Mesendoderm (in vitro differentiated cells): ENCODE results near the gene APBB2.

ENCODE experiments used
- DNase-seq: peaks from one replicate; pipeline ENCODE4 v3.0.0; 2013
- H2AK5ac ChIP-seq: 2 replicates; pipeline ENCODE4 v1.6.1; 2013; ENCODE audit warnings: low read length, inconsistent platforms
- H2BK120ac ChIP-seq: 2 replicates; pipeline ENCODE4 v1.6.1; 2013; ENCODE audit warnings: low read depth, mild to moderate bottlenecking, low read length, moderate library complexity, mixed read lengths
- H2BK15ac ChIP-seq: replicated peaks from 2 replicates; pipeline ENCODE4 v1.6.1; 2013; ENCODE audit warnings: low read depth, mild to moderate bottlenecking, moderate library complexity
- H2BK5ac ChIP-seq: 2 replicates; pipeline ENCODE4 v1.6.1; 2013; ENCODE audit warnings: low read length, inconsistent platforms
- H3K18ac ChIP-seq: 2 replicates; pipeline ENCODE4 v1.6.1; 2013; ENCODE audit warnings: mild to moderate bottlenecking, low read length, mixed read lengths
- H3K23ac ChIP-seq: one replicate; pipeline ENCODE4 v1.6.1; 2013; ENCODE audit warnings: low read length
- H3K27ac ChIP-seq: 2 replicates; pipeline ENCODE4 v1.5.1; 2013; ENCODE audit warnings: low read depth, mild to moderate bottlenecking, inconsistent platforms, low read length, moderate library complexity
- H3K27me3 ChIP-seq: 2 replicates; pipeline ENCODE4 v1.6.1; 2013; ENCODE audit warnings: low read length, control low read depth, mild to moderate bottlenecking, inconsistent platforms; ENCODE audit not compliant: insufficient read depth, poor library complexity
- H3K36me3 ChIP-seq: 2 replicates; pipeline ENCODE4 v1.6.1; 2013; ENCODE audit warnings: low read length, inconsistent platforms; ENCODE audit not compliant: control insufficient read depth, insufficient read depth
- H3K4ac ChIP-seq: one replicate; pipeline ENCODE4 v1.6.1; 2013; ENCODE audit warnings: low read depth, mild to moderate bottlenecking, low read length, moderate library complexity
- H3K4me1 ChIP-seq: 2 replicates; pipeline ENCODE4 v1.6.1; 2013; ENCODE audit warnings: low read depth, low read length, inconsistent platforms; ENCODE audit not compliant: control insufficient read depth
- H3K4me2 ChIP-seq: 2 replicates; pipeline ENCODE4 v1.6.1; 2013; ENCODE audit warnings: low read length
- H3K4me3 ChIP-seq: 2 replicates; pipeline ENCODE4 v1.5.1; 2013; ENCODE audit warnings: mild to moderate bottlenecking, low read length
- H3K56ac ChIP-seq: one replicate; pipeline ENCODE4 v1.6.1; 2013; ENCODE audit warnings: low read length
- H3K79me1 ChIP-seq: 2 replicates; pipeline ENCODE4 v1.6.1; 2013; ENCODE audit warnings: low read length, inconsistent platforms
- H3K79me2 ChIP-seq: 2 replicates; pipeline ENCODE4 v1.6.1; 2013; ENCODE audit warnings: mild to moderate bottlenecking, low read length; ENCODE audit not compliant: control insufficient read depth, insufficient read depth
- H3K9ac ChIP-seq: 2 replicates; pipeline ENCODE4 v1.6.1; 2013; ENCODE audit warnings: low read length, inconsistent platforms
- H4K5ac ChIP-seq: one replicate; pipeline ENCODE4 v1.6.1; 2013; ENCODE audit warnings: low read length
- H4K8ac ChIP-seq: one replicate; pipeline ENCODE4 v1.6.1; 2013; ENCODE audit warnings: low read depth, mild to moderate bottlenecking, control low read depth, low read length, moderate library complexity
- WGBS: extraction: QIAGEN DNeasy Blood & Tissue Kit; methylation state at CpG from one replicate; pipeline ENCODE4 v1.1.7; 2013; ENCODE audit warnings: low lambda C conversion rate, missing lambda C conversion rate; ENCODE audit not compliant: insufficient coverage; ENCODE audit errors: extremely low coverage; 5-methylcytosine and 5-hydroxymethylcytosine counted together

Gene APBB2

GRCh38 chr4:41132055-41132683 lies 82.2 kb downstream of the APBB2 start:
- Histone ChIP-seq H3K23ac (no peak overlapping the region), H3K56ac (no peak overlapping the region), H3K4me1 (peaks cover 15% of the 10 kb centered on the region), H3K4me3 (no peak overlapping the region), H3K79me1 (no peaks in the 10 kb centered on the region), H2BK15ac (peak overlapping the region; percentile 45), H3K36me3 (no peaks in the 10 kb centered on the region), H3K4ac (no peak overlapping the region), H4K8ac (no peak overlapping the region), H3K27me3 (no peaks in the 10 kb centered on the region), H4K5ac (no peak overlapping the region), H3K9ac (no peak overlapping the region), H3K79me2 (no peaks in the 10 kb centered on the region), H2BK5ac (no peak overlapping the region), H3K4me2 (no peak overlapping the region), H3K18ac (peak overlapping the region; percentile 86), H2BK120ac (no peak overlapping the region), H3K27ac (no peak overlapping the region), H2AK5ac (no peak overlapping the region)
- no CpG with 5 or more reads among the region's 2 CpGs for WGBS
- no peak for DNase-seq

DNA sequence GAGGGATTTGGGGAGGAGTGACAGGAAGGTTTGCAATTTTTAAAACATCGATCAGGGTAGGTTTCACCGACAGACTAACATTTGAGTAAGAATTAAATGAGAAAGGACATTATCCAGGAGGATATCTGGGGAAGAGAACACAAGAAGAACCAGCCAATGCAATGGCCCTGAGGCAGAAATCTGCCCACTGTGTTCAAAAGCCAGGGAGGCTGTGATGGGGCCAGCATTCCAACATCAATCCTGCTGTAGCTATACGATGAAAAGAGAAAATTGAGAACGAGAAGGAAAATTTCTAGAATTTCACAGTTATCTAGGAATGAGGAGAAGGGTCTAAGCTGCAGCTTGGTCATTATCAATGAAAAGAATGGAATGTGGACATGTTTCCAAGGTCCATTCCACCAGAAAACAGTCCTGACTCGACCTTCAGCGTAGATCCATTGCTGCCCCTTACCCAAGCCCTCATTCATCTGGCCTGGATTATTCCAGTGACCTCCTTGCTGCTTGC lies 84.4 kb downstream of the APBB2 start:
- H3K27ac ChIP-seq = no peak overlapping the region
- no peak overlapping the region for H3K4me3 ChIP-seq
- no peak overlapping the region for H3K9ac ChIP-seq
- H2AK5ac ChIP-seq = no peak overlapping the region
- no peak overlapping the region for H2BK15ac ChIP-seq
- H3K18ac ChIP-seq = peak overlapping the region; percentile 34
- H2BK5ac ChIP-seq = no peak overlapping the region
- no peak overlapping the region for H2BK120ac ChIP-seq
- no peak overlapping the region for H3K56ac ChIP-seq
- H3K23ac ChIP-seq = no peak overlapping the region
- no peak overlapping the region for H3K4me2 ChIP-seq
- no peaks in the 10 kb centered on the region for H3K79me2 ChIP-seq
- WGBS = 100% methylated on average over 1 of the region's 6 CpGs
- peaks cover 17% of the 10 kb centered on the region for H3K4me1 ChIP-seq
- no peak overlapping the region for H4K5ac ChIP-seq
- H4K8ac ChIP-seq = no peak overlapping the region
- no peaks in the 10 kb centered on the region for H3K79me1 ChIP-seq
- no peaks in the 10 kb centered on the region for H3K27me3 ChIP-seq
- no peak overlapping the region for H3K4ac ChIP-seq
- DNase-seq = no peak
- no peaks in the 10 kb centered on the region for H3K36me3 ChIP-seq

- no peak overlapping the region for H3K9ac ChIP-seq
- no peak overlapping the region for H2BK5ac ChIP-seq
- WGBS = no CpG with 5 or more reads among the region's 1 CpG
- peak overlapping the region; percentile 47 for H2AK5ac ChIP-seq
- no peaks in the 10 kb centered on the region for H3K36me3 ChIP-seq
- H3K4me3 ChIP-seq = no peak overlapping the region
- H3K4me1 ChIP-seq = peaks cover 14% of the 10 kb centered on the region
- H3K18ac ChIP-seq = no peak overlapping the region
- H3K79me1 ChIP-seq = no peaks in the 10 kb centered on the region
- H3K23ac ChIP-seq = no peak overlapping the region
- H3K56ac ChIP-seq = no peak overlapping the region
- no peak overlapping the region for H4K5ac ChIP-seq
- H3K79me2 ChIP-seq = no peaks in the 10 kb centered on the region
- H3K27ac ChIP-seq = no peak overlapping the region
- H3K4me2 ChIP-seq = no peak overlapping the region
- H2BK15ac ChIP-seq = no peak overlapping the region
- no peak for DNase-seq
- H4K8ac ChIP-seq = no peak overlapping the region
- H3K4ac ChIP-seq = no peak overlapping the region
- no peaks in the 10 kb centered on the region for H3K27me3 ChIP-seq
- H2BK120ac ChIP-seq = no peak overlapping the region
Observed at GRCh38 chr4:41129128-41129754, 85.1 kb downstream of the APBB2 start.

- Histone ChIP-seq H3K4me1 (peaks cover 5% of the 10 kb centered on the region), H3K79me2 (no peaks in the 10 kb centered on the region), H3K4me2 (no peak overlapping the region), H3K18ac (peak overlapping the region; percentile 54), H3K56ac (no peak overlapping the region), H3K27ac (no peak overlapping the region), H2BK15ac (no peak overlapping the region), H3K36me3 (no peaks in the 10 kb centered on the region), H2BK5ac (no peak overlapping the region), H3K79me1 (no peaks in the 10 kb centered on the region), H4K8ac (no peak overlapping the region), H3K4me3 (no peak overlapping the region), H3K23ac (no peak overlapping the region), H3K27me3 (no peaks in the 10 kb centered on the region), H4K5ac (no peak overlapping the region), H2AK5ac (no peak overlapping the region), H2BK120ac (no peak overlapping the region), H3K9ac (no peak overlapping the region), H3K4ac (peak overlapping the region; percentile 88)
- DNase-seq = peak; percentile 88
- no CpG with 5 or more reads among the region's 7 CpGs for WGBS
Observed at GRCh38 chr4:41125558-41126311, 88.6 kb downstream of the APBB2 start.

DNA sequence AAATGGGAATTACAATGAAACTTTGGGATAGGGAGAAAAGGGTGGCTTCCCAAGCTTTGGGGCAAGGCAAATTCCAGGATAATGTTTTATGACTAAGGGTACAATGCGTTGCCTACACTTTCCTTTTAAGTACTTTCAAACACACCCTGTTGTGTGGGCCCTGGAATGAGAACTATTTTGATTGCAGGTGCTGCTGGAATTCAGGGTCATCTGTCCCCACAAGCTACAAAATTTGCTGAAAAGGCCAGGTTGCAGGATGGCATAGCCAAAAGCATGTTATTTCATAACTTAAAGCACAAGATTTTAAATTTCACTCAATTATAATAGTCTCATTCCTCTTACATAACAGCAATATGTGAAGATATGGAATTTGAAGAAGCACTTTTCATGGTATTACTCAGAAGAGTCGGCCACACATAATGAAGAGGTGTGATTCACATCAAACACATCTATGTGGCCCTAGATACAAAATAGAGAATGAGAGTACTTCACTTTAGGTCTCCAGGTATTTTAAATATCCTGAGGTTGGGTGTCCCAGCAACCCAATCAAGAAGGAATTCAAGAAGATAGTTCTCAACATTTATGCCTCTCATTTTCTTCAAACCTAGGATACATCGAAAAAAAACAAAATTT lies 89.3 kb downstream of the APBB2 start:
- no peak overlapping the region for H3K23ac ChIP-seq
- 100% methylated on average over 1 of the region's 3 CpGs for WGBS
- DNase-seq = peak; percentile 86
- no peaks in the 10 kb centered on the region for H3K36me3 ChIP-seq
- H3K4ac ChIP-seq = no peak overlapping the region
- no peak overlapping the region for H3K4me3 ChIP-seq
- no peaks in the 10 kb centered on the region for H3K79me2 ChIP-seq
- no peak overlapping the region for H2BK15ac ChIP-seq
- no peaks in the 10 kb centered on the region for H3K79me1 ChIP-seq
- H3K18ac ChIP-seq = no peak overlapping the region
- H2BK5ac ChIP-seq = no peak overlapping the region
- H4K5ac ChIP-seq = no peak overlapping the region
- no peak overlapping the region for H3K9ac ChIP-seq
- H3K4me2 ChIP-seq = no peak overlapping the region
- no peak overlapping the region for H4K8ac ChIP-seq
- no peak overlapping the region for H3K56ac ChIP-seq
- no peaks in the 10 kb centered on the region for H3K27me3 ChIP-seq
- H3K27ac ChIP-seq = peak overlapping the region; percentile 49
- no peak overlapping the region for H2BK120ac ChIP-seq
- H2AK5ac ChIP-seq = peak overlapping the region; percentile 16
- H3K4me1 ChIP-seq = peaks cover 2% of the 10 kb centered on the region
